ENCODE data around the gene CREB3L1.
"Not testable (repeated sequence)": the region's sequence is repeated elsewhere in the genome, so short reads cannot be mapped to it uniquely, and the experiment has no call there.

CREB3L1 gene

DNA sequence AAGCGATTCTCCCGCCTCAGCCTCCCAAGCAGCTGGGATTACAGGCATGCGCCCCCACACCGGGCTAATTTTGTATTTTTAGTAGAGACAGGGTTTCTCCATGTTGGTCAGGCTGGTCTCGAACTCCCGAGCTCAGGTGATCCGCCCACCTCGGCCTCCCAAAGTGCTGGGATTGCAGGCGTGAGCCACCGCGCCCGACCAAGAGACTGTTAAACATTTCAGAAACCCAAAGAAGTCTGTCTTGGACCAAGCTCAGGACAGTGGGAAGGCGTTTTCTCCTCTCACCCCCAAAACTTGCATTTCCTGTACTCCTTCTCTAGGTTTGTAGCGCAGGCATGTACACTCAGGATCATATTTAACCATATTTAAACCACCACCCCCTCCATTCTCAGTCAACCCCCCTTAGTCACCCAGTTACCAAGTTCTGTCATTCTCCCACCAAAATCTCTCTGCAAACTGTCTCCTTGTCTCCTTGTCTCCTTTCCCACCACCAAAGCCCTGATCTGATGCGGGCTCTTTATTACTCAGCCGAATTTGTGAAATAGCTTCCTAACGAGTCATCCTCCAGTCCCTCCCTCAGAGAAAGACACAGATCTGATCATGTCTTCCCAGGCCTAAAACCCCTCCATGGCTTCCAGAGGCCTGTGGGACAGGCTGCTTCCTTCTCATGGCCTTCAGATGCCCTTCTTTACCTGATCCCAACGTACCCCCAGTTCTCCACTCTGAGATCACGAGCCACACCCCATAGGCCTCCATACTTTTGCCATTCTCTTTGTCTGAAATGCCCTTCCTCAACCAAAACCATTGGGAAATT is 29.0 kb upstream of the CREB3L1 start:
- DNase-seq (ENCODE audit: extremely low spot score, insufficient read length, low read depth) (no peak), FAIRE-seq (no peak)

DNA sequence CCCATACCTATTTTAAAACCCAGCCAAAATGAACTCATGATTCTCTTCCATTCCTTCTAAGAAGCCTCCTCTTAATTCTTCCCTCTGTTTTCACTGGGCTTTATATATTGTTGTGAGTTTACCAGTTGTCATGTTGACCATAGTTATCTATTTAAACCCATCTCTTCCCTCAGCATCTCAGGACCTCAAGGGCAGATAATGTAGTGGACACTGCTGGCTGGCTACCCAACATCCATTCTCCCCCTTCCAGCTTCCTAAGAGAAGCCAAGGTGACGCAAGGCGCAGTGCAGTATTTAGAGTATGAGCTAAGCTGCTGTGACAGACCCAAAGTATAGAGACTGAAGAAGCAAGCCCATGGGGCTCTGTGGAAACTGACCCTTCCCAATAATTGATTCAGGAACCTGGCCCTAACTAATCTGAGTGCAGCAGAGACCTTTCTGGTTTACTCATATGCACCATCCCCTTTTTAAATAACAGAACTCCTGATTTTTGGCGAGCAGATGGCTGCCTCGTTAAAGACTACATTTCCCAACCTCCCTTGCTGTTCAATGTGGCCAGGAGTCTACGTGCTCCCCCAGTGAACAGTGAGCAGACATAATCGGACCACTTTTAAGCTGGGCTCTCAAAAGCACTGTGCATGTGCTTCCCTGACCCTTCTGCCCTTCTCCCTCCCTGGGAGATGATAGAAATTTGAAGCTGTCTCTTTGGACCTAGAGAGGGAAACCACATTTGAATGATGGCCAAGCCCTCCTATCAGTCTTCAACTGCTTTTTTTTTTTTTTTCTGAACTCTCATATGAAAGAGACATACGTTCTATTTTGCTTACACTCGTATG is 28.1 kb upstream of the CREB3L1 start:
- no peak for DNase-seq (ENCODE audit: extremely low spot score, insufficient read length, low read depth)
- FAIRE-seq: no peak

DNA sequence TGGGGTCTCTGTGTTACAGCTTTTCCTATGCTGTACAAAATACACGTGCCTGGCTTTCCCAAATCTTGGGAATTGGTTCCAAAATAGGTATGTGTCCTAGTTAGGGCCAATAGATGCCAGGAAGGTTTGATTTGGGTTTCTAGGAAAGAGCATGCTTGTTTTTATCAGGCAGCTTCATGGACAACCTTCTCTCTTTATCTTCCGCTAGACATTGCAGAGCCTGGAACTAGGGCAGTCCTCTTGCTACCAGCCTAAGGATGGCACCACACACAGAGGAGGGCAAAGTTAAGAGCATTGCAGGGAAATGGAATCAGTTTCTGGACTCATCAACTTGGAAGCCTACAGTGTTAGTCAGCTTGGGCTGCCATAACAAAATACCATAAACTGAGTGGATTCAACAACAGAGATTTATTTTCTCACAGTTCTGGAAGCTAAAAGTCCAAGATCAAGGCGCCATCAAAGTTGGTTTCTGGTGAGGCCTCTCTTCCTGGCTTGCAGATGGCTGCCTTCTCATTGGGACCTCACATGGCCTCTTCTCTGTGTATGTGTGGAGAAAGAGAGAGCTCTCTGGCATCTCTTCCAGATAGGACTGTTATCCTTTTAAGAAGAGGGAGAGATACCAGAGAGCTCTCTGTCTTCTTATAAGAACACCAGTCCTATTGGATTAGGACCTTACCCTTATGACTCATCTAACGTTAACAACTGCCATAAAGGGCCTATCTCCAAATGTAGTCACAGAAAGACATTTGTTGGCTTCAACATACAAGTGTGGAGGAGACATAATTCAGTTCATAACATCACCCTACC is 27.3 kb upstream of the CREB3L1 start:
- no peak for DNase-seq (ENCODE audit: extremely low spot score, insufficient read length, low read depth)
- no peak for FAIRE-seq

DNA sequence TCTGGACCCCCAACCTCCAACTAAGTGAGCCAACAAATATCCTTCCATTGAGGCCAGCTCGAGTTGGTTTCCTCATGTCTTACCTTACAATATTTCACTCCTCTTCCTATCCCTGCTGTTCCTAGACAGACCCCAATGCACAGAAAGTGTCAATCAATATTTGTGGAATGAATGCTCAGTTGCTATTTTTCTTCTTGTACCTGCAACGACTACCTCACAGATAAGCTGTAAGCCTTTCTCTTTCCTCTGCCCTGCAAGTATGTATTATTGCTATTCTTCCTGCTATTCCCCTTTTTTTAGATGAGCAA is 26.8 kb upstream of the CREB3L1 start:
- DNase-seq (ENCODE audit: extremely low spot score, insufficient read length, low read depth): no peak
- FAIRE-seq: no peak

- FAIRE-seq: no peak
Observed at GRCh38 chr11:46251954-46252353, 25.5 kb upstream of the CREB3L1 start.

GRCh38 chr11:46252373-46252914 is 25.0 kb upstream of the CREB3L1 start:
- DNase-seq (ENCODE audit: extremely low spot score, insufficient read length, low read depth) (no peak), FAIRE-seq (no peak)

More at GRCh38 chr11:46251954-46252353, 25.5 kb upstream of the CREB3L1 start:
- no peak for DNase-seq (ENCODE audit: extremely low spot score, insufficient read length, low read depth)

GRCh38 chr11:46253258-46254132 is 24.0 kb upstream of the CREB3L1 start:
- DNase-seq (ENCODE audit: extremely low spot score, insufficient read length, low read depth): no peak
- FAIRE-seq: no peak

GRCh38 chr11:46254133-46254491 is 23.4 kb upstream of the CREB3L1 start:
- DNase-seq (ENCODE audit: extremely low spot score, insufficient read length, low read depth) (no peak), FAIRE-seq (no peak)

DNA sequence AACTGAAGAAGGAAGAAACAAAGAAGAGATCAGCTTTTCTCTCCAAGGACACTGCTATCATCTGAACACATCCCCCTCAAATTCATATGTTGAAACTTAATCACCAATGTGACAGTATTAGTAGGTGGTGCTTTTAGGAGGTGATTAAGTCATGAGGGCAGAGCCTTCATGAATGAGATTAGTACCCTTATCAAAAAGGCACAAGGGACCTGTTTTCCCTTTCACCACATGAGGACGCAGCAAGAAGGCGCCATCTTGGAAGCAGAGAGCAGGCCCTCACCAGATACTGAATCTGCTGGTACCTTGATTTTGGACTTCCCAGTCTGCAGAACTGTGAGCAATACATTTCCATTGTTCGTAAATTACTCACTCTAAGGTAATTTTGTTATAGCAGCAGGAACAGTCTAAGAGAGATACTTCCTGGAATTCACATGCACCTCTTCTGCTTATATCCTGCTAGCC is 20.9 kb upstream of the CREB3L1 start:
- DNase-seq (ENCODE audit: extremely low spot score, insufficient read length, low read depth) (no peak), FAIRE-seq (no peak)

GRCh38 chr11:46259347-46259746 is 18.1 kb upstream of the CREB3L1 start:
- not testable (repeated sequence) for FAIRE-seq; DNase-seq (ENCODE audit: extremely low spot score, insufficient read length, low read depth)

DNA sequence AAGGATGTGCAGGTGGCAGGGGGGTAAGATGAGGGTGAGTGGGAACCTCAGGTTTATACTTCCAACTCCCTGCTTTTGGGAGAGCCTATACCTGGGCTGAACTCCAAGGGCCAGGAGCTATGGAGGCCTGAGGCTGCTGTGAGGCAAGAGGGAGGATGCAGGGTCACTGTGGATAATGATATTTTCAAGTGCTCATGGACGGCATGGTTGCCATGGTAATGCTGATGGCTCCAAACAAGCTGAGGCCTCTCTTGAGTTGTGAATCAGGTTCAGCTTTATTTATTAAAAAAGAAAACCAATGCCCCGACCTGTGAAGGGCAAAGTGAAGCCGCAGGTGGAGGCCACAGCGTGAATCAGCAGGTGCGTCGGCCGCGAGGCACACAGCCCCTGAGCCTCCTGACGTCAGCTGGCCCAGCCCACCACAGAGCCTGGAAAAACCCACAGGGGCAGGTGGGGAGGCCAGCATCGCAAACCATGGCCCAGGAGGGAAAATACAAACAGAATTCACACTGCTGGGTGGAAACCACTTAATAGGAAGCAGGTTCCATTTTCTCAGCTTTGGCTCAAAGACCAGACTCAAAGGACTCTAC is 17.4 kb upstream of the CREB3L1 start:
- FAIRE-seq (no peak), DNase-seq (ENCODE audit: extremely low spot score, insufficient read length, low read depth) (no peak)

DNA sequence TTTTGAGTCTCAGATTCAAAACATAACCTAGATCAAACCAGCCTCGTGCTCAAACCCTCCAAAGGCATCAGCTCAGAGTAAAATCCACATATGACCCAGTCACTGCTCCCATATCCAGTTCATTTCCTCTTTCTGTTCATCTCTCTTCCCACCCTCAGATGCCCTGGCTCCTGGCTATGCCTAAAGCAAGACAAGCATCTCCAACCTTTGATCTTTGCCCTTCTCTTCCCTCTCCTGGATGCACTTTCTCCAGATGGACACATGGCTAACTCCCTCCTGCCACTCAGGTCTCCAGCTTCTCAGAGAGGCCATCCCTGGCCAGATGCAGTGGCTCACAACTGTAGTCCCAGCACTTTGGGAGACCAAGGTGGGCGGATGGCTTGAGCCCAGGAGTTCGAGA is 14.3 kb upstream of the CREB3L1 start:
- FAIRE-seq (no peak), DNase-seq (ENCODE audit: extremely low spot score, insufficient read length, low read depth) (no peak)

GRCh38 chr11:46264030-46264429 is 13.4 kb upstream of the CREB3L1 start:
- no peak for DNase-seq (ENCODE audit: extremely low spot score, insufficient read length, low read depth)
- no peak for FAIRE-seq

DNA sequence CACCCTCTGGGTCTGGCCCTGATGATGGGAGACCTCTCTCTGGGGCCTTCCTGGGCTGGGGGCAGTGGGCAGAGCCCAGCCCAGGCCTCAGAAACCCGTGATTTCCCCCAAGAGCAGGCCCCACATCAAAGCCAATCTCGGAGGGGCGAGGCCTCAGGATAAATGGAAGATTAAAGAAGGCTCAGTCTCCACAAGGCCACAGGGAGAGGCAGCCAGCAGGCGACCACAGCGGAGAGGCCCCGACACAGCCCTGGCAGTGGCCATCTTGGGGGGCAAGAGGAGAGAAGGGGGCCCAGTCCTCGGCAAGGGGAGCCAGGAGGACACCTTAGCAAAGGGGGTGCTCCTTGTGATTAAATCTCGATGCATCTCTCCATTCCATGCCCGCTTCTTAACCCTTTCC is 12.5 kb upstream of the CREB3L1 start:
- FAIRE-seq (no peak), DNase-seq (ENCODE audit: extremely low spot score, insufficient read length, low read depth) (no peak)

DNA sequence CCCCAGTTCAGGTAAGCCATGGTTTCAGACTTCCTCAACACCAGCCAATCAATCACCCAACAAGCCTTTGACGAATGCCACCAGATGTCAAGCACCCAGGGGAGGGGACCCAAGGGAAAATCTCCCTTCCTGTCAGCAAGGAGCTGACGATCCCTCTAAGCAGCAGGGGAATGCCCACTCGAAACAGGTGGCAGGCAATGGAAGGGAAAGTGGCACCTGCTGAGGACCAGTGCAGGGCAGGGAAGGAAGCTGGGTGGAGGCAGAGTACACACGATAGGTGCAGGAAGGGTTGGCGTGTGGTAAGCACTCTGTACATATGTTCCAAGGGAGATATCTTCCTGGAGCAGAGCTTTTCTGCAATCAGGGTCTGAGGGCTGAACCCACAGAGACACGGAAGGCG is 11.7 kb upstream of the CREB3L1 start:
- DNase-seq (ENCODE audit: extremely low spot score, insufficient read length, low read depth): no peak
- FAIRE-seq: no peak

DNA sequence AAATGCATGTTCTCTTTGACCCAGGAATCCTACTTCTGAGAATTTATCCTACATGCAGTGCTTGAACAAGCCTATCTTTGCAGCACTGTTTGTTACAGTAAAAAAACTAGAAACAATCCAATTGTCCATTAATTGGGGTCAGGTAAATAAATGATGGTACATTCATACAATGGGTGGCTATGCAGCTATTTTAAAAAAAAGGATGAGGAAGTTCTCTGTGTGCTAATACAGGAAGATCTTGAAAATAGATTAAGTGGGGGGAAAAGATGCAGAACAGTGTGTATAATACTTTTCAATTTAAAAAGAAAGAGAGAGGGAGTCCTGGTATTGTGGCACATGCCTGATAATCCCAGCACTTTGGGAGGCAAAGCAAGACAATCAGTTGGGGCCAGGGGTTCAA is 9.5 kb upstream of the CREB3L1 start:
- FAIRE-seq (no peak), DNase-seq (ENCODE audit: extremely low spot score, insufficient read length, low read depth) (no peak)

GRCh38 chr11:46270684-46271083 is 6.8 kb upstream of the CREB3L1 start:
- no peak for DNase-seq (ENCODE audit: extremely low spot score, insufficient read length, low read depth)
- FAIRE-seq: no peak

DNA sequence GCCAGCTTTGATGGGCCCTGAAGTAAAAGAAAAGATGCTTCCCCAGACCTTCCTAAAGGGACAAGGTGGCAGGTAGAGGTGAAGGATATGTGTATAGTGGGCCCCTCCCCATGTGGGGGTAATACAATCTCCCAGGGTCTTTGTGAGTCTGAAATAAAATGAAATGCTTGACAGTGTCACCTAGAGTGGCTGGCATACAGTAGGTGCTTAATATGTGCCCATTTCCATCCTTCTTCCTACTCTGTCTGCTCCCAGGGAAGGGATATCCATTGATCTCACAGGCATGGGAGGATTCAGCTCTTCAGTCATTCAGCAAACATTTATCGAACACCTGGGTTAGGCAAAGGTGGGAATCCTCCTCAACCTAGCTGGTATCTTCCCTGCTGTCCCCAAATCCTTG is 6.1 kb upstream of the CREB3L1 start:
- FAIRE-seq (no peak), DNase-seq (ENCODE audit: extremely low spot score, insufficient read length, low read depth) (no peak)

Measured in GM18507 (cell line).